Retinal pigment epithelial cell (primary cell): ENCODE measurements around the gene POU5F1.
"Not testable (repeated sequence)": the region's sequence is repeated elsewhere in the genome, so short reads cannot be mapped to it uniquely, and the experiment has no call there.

ENCODE experiments used
- DNase-seq: peaks from one replicate; pipeline ENCODE4 v3.0.0-alpha.2; 2010; ENCODE audit warnings: low read depth
- H3K4me3 ChIP-seq: 2 replicates; pipeline ENCODE4 v1.5.1; 2011; ENCODE audit warnings: mild to moderate bottlenecking, low read length, control low read depth, moderate library complexity
- TF ChIP-seq, protein P1 (sequence below): conservative IDR thresholded peaks from 2 replicates; pipeline ENCODE4 v1.5.1; 2011; ENCODE audit warnings: low read depth, low read length, control low read depth, inconsistent platforms

Gene POU5F1

GRCh38 chr6:31194061-31194834 is 23.8 kb upstream of the POU5F1 start:
- TF ChIP-seq, protein P1, sequence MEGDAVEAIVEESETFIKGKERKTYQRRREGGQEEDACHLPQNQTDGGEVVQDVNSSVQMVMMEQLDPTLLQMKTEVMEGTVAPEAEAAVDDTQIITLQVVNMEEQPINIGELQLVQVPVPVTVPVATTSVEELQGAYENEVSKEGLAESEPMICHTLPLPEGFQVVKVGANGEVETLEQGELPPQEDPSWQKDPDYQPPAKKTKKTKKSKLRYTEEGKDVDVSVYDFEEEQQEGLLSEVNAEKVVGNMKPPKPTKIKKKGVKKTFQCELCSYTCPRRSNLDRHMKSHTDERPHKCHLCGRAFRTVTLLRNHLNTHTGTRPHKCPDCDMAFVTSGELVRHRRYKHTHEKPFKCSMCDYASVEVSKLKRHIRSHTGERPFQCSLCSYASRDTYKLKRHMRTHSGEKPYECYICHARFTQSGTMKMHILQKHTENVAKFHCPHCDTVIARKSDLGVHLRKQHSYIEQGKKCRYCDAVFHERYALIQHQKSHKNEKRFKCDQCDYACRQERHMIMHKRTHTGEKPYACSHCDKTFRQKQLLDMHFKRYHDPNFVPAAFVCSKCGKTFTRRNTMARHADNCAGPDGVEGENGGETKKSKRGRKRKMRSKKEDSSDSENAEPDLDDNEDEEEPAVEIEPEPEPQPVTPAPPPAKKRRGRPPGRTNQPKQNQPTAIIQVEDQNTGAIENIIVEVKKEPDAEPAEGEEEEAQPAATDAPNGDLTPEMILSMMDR = no peak
- no peak for DNase-seq
- no peak overlapping the region for H3K4me3 ChIP-seq

- no peak for DNase-seq
- TF ChIP-seq, protein P1 = no peak
- no peak overlapping the region for H3K4me3 ChIP-seq
Observed at GRCh38 chr6:31193206-31193605, 22.7 kb upstream of the POU5F1 start.

GRCh38 chr6:31192431-31193105 is 22.1 kb upstream of the POU5F1 start:
- H3K4me3 ChIP-seq = not testable (repeated sequence)
- DNase-seq = peak; percentile 20
- TF ChIP-seq, protein P1 = peak; percentile 69

DNA sequence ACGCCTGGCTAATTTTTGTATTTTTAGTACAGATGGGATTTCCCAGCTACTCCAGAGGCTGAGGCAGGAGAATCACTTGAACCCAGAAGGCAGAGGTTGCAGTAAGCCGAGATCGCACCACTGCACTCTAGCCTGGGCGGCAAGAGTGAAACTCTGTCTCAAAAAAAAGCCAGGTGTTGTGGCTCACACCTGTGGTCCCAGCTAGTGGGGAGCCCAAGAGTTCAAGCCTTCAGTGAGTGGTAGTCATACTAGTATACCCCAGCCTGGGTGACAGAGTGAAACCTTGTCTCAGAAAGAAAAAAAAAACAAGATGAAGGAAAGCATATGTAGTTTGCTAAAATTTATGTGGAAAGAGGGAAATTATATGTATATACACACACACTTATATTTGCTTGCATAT is 20.0 kb upstream of the POU5F1 start:
- TF ChIP-seq, protein P1 = no peak
- no peak overlapping the region for H3K4me3 ChIP-seq
- DNase-seq = no peak

DNA sequence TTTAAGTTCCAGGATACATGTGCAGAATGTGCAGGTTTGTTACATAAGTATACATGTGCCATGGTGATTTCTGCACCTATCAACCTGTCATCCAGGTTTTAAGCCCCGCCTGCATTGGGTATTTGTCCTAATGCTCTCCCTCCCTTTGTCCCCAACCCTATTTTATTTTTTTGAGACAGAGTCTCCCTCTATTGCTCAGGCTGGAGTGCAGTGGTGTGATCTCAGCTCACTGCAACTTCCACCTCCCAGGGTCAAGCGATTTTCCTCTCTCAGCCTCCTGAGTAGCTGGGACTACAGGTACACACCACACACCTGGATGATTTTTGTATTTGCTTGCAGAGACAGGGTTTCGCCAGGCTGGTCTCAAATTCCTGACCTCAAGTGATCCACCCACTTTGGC is 18.7 kb upstream of the POU5F1 start:
- not testable (repeated sequence) for DNase-seq, H3K4me3 ChIP-seq

DNA sequence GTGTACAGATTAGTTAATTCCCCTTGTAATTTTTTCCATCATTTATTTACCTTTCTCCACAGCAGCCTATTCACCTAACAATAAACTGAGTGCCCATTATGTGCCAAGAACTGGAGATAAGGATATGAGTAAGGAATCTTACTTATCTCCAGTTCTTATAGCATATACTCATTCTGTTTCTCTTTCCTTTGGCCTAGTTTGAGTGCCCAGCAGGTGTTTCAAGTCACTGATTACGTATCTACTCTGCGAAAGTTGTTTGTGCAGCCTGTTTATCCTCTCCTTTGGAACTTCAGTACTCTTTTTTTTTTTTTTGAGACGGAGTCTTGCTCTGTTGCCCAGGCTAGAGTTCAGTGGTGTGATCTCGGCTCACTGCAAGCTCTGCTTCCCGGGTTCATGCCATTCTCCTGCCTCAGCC is 17.3 kb upstream of the POU5F1 start:
- DNase-seq = no peak
- TF ChIP-seq, protein P1 = no peak
- no peak overlapping the region for H3K4me3 ChIP-seq

DNA sequence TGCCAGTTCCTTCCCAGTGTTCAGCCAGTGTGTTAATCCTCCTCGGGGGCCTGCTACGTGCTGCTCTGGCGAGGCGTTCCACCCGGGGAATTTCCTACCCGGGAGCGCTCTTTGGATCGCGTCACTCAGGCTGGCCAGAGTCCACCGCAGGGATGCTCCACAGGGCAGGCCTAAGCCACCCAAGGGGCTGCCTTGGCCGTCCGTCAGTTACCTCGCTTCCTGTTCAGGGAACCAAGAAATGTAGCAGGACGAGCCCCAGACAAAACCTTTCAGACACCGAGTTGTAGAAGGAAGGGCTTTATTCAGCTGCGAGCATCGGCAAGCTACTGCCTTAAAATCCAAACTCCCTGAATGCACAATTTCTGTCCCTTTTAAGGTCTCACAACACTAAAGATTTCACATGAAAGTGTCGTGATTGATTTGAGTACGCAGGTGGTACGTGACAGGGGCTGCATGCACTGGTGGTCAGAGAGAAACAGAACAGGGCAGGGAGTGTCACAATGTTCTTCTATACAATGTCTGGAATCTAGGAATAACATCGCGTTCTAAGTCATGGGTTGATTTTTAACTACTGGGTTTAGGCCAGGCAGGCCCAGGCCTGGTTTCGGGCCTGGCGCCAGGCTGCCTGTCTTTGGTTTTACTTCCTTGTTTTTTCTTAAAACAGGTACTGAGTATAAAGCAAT is 15.7 kb upstream of the POU5F1 start:
- DNase-seq = no peak
- no peak overlapping the region for H3K4me3 ChIP-seq
- TF ChIP-seq, protein P1 = no peak

DNA sequence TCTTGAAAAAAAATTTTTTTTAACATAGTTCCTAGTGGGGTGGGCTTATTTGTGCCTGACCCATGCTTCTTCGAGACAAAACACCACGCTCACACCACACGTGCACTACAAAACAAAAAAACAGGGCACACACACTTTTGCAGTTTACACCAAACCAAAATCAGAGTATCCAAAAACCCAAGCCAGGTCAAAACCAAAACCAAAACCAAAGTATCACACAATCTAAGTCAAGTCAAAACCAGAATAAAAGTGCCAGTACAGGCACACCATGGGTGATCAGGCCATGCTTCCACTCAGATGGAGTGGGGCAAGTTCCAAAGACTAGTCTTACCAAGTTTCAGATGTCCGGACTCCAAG is 15.2 kb upstream of the POU5F1 start:
- not testable (repeated sequence) for H3K4me3 ChIP-seq, DNase-seq

GRCh38 chr6:31183859-31184258 is 13.4 kb upstream of the POU5F1 start:
- DNase-seq = not testable (repeated sequence)

DNA sequence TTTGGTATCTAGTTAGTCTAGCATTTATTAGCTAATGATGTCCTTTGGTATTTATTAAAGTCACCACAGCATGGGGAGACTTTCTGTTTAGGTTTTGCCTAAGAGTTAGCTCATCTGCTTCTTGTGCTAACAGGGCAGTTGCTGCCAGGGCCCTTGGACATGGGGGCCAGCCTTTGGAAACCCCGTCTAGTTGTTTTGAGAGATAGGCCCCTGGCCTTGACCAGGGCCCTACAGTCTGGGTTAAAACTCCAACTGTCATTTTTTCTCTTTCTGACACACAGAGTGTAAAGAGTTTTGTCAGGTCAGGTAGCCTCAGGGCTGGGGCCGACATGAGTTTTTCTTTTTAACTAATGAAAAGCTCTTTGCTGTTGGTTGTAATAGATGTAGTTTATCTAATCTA is 12.8 kb upstream of the POU5F1 start:
- not testable (repeated sequence) for H3K4me3 ChIP-seq

More at GRCh38 chr6:31183859-31184258, 13.4 kb upstream of the POU5F1 start:
- H3K4me3 ChIP-seq = not testable (repeated sequence)

More for the DNA sequence above, 12.8 kb upstream of the POU5F1 start:
- DNase-seq = not testable (repeated sequence)
